Left renal cortex interstitium (tissue), 4 donors: Measurements from ENCODE around the gene KIAA1217. TPM values are rescaled to one million over a fixed set of nuclear protein-coding genes. Genes with fewer than 3 reads are reported as not detected.
"Not testable (repeated sequence)": the region's sequence is repeated elsewhere in the genome, so short reads cannot be mapped to it uniquely, and the experiment has no call there.

Experiments used
- DNase-seq, 4 donors: peaks; one replicate each; pipeline ENCODE4 v3.0.0-alpha.2; 2013; ENCODE audit warnings: low read depth in 4 of 4, low spot score in 2 of 4, missing footprints in 1 of 4
- polyA plus RNA-seq, 4 donors: library from polyadenylated mRNA; unstranded; fragments of 120-200 nt; gene quantifications; one replicate each; pipeline ENCODE4 v1.2.1, GENCODE V29; 2013; ENCODE audit not compliant: insufficient read length in 4 of 4

Gene KIAA1217
- polyA plus RNA-seq, 4 donors, result 67.5 to 106 (median 86.3) TPM

DNA sequence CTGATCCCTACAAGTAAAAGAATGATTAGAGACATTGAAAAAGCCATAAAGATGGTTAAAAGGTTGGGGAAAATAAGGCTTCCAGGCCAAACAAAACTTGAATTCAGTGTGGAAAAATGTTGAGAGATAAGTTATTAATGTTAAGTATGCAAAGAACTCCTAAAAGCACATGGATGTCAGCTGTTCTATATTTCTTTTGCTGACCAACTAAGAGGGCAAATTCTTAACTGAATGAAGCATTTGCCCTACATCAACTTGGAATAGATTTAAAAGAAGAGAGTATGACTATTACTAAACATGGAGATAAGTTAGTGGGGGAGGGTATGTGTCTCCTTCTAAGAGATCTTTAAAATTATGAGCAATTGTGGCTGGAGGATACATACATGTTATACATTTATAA is 124.8 kb downstream of the KIAA1217 start:
- DNase-seq, result no peak

DNA sequence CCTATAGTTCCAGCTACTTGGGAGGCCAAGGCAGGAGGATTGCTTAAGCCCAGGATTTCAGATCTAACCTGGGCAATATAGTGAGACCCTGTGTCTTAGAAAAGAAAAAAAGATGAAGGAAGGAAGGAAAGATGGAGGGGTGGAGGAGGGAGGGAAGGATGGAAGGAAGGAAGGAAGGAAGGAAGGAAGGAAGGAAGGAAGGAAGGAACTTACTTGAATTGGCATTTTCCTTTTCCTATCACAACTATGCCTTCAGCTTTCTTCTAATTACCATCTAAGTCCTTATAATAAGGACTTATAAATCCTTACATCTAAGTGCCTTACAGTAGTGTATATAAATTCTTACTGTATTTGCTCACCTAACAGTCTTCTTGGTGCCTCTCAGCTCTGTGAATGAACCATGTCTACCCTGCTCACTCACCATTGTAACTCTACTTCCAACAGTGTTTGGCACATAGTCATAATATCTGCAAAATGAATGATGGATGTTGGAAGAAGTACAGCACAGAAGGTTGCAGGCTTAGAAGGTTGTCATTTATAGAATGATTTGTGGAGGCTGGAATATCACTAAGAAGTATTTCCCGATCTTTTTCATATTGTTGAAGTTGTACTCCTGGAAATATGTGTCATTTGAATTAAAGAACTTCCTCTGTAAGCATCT is 125.5 kb downstream of the KIAA1217 start:
- DNase-seq, result no peak

DNA sequence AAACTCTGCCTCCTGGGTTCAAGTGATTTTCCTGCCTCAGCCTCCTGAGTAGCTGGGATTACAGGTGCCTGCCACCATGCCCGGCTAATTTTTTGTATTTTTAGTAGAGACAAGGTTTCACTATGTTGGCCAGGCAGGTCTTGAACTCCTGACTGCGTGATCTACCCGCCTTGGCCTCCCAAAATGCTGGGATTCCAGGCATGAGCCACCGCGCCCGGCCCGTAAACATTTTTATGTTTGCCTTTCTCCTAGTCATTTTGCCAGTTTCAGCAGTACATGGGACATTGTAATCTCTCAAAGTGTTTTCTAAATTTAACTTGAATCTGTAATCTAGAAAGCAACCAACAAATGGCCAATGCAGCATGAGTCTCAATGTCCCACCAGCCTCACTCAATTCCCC is 128.8 kb downstream of the KIAA1217 start:
- DNase-seq, result not testable (repeated sequence)

DNA sequence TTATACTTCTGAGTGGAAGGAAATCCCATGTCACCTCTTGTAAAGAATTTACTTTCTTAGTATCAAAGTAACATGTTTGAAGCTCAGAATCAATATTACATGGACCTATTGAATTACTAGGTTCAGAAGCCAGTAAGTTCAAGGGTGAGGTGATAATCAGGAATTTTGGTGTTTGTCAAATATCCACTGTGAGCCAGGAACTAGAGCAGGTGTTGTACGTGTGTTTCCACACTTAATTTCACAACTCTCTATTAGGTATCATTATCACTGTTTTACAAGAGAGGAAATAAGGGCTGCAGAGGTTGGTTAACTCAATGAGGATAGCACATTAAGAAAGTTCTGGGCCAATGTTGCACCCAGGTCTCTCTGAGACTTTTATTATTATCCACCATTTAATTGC is 130.4 kb downstream of the KIAA1217 start:
- DNase-seq, result no peak

DNA sequence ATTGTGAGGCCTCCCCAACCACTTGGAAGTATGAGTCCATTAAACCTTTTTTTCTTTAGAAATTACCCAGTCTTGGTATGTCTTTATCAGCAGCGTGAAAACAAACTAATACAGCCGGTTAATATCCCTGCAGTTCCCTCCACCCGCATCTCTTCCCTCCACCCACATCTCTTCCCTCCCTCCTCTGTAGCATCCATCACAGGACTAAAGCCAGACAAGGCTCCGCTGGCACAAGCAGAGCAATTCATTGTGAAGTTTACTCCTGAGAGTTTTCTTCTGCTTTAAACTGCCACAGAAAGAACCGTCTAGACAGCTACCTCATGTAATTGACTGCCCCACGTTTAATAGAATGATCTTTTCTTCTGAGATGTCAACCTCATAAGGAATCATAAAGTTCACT is 131.5 kb downstream of the KIAA1217 start:
- no peak for DNase-seq

DNA sequence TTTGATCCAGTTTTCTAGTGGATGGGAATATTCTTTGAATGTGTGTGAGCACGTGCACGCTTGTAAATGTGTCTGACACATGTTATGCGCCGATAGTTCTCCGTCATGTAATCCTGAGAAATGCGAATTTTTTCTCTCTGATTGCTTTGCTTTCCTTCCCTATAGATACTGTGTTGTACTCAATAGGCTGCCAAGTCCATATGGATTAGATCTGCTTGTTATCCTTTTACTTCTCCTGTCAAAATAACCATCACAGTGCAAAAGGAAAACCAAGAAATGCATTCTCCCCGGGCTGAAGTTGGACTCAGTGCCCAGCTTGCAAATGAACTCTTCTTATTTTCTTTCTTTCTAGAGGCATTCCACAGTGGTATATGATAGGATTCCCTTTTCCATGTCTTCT is 131.9 kb downstream of the KIAA1217 start:
- no peak for DNase-seq

DNA sequence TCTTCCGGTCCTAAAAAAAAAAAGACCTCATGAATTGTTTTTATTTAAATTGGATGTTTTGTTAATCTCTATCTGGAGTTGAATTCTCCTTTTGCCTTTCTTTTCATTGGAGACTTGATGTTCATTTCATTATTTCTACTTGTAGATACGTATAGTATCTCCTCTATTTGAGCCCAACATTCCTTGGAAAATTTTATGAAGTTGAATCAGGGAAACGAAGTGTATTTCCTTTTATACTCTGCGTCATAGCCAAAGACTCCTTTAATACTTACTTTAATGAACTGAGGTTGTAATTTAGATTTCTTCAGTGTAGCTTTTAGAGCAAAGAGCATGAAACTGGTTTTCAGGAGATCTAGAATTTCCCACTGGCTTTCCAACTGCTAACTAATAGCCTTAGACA is 132.4 kb downstream of the KIAA1217 start:
- DNase-seq, result no peak

DNA sequence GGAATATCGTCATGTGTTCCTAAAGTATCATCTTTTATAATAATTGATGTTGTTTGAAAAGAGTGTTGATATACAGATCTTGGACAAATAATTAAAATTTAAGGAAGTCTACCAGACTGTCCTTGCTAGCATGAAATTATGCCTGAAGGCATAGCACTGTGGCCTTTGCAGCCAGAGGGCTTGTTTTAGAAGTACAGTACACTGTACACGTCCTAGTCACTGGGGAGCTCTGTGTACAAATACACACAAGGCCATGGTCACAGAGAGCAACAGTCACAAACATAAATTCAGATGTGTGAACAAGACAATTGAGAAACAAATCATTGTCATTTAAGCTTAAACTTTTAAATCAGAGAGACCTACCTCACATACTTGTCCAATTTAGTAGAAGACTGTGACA is 133.0 kb downstream of the KIAA1217 start:
- no peak for DNase-seq

DNA sequence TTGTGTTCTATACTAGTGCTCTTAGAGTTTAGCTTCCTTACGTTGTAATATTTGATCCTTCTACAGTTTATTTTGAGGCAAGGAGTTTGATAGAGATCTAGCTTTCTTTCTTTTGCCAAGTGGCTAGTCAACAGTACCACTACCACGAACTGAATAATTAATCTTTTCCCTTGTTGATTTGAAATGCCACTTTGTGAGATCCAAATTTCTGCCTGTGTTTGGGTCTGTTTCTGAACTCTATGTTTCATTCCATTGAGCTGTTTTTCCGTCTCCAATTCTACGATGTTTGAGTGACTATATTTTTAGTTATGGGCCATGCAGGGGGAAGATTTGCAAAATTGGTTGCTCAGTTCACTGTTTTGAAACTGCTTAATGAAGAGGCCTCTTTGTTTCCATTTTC is 134.7 kb downstream of the KIAA1217 start:
- no peak for DNase-seq

DNA sequence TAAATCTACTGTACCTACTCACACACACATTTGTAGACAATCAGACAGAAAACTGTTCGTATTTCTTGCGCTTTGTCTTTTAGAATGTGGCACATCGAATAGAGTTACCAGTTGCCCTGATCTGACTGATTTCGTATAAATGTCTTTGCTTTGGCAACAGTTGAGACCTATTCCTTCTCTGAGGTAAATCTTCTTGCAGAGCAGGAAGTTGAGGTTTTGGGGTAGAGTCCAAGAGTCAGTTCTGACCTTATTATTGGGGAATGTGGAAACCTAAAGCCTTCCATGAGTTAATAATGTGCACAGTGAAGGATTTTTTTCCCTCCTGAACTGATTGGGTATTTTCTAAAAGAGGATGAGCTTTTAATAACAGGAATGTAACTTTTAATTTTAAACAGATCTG is 135.3 kb downstream of the KIAA1217 start:
- no peak for DNase-seq

DNA sequence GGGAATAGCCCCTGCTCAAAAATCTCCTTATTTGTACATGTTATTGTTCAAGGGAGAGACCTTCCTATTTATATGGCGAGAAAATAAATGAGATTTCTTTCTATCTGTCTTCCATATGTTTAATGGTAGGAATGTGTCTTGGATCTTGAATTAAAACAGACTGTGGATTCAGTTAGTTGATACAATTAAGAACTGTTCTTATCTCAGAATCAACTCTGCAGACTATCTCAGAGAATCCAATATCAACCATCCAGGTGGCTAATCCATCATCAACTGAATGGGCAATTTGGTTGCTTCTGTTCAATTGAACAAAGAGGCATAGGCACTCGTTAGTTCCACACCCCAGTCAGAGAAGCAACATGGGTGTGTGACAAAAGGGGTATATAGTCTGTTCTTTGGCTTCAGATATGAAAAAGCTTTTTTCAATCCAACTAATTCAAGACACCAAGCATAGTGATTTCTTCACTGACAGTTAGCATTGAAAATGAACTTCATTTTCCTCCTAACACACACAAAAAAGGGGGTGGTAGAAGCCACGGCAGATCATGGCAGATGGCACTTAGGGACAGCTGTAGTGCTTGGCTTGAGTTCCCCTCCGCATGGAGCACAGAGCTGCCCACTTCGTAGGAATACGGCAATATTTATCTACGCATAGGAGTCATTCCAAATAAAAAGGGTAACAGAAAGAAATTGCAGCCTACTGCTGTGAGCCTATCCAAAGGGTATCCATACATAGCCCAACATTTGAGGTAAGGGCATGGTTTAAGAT is 135.9 kb downstream of the KIAA1217 start:
- no peak for DNase-seq

DNA sequence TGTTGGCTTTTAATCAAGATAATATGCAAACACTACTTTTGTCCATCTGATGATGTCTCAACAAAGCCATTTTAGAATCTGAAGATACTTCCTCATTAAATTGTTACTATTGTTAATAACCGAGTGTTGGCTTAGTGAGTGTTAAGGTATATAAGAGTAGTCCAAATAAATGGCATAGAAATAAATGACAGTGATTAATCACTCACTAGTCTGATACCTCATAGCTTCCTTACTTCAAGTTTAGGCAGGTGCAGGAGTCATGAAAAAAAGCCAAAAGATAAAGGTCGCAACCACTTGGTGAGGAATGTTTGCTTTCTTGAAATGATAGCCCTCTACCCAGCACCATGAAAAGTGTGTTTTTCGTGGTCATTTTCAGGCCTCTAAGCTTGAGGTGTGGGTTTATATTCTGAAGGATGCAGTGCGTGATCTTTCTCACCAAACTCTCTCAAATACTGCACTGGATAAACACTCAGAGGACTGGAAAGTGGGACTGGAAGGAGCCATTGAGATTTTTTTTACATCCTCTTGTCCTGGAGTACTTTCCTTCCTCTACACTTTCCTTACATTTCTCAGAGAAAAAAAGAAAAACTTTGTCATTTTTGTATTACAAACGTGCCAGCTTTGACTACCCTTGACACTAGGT is 138.1 kb downstream of the KIAA1217 start:
- DNase-seq, result no peak

DNA sequence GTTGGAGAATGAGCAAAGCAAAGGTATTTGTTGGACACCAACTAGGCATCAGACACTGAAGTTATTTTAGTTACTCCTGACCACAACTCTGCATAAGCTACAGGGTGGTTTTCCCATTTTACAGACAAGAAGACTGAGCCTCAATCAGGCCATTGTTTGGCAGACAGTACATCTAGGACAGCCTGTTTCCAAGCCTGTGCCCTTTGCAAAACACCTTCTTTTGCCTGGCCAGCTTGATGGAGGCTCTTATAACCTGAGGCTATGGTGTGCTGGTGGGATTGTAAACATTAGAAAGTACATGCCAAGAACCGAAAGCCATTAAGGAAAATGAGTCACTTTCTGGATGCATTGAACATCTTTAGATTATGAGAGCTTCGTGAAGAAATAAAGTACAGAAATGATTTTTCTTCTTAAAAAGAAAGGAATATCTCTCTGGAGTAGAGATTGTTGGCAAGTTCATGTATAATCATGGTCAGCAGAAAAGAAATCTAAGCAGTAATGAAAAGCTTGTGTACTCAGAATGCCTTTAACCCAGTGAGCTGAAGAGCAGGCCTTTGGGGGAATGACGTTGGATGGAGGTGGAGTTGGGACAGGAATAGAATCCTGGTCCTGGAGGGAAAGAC is 140.6 kb downstream of the KIAA1217 start:
- no peak for DNase-seq

DNA sequence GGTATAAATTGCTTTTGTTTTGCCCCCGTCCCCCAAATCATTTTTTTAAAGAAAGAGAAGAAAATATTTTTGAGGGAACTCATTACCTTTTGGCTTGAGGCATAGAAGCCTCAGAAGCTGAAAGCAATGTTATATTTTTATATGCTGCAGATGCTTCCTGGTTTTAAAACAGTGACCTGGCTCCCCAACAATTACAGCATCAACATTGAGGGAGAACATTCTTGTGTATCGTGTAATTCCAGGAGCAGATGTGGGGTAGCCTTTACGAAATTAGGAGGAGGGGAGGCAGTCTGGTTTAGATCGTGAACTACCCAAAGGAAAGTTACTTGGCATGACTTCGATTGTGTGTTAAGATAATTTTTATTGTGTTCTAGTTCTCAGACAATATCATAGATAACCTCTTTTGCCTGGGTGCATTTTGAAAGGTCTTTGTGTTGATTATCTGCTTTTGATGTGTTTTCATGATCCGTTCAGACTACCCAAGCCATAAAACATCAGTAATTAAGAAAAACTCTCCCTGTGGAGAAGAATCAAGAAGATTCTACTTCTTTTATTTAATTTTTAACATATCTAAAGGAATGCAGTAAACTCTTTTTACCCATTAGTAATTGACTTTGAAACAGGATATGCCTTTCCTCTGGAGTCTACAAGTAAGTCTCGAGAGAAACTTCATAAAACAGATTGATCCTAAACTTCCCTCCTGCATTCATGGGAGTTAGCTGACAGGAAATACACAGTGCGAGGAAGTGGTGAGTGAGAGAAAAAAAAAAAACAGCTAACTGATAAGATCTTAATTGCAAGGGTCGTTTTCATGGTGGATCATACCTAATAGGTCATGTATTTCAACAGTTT is 141.4 kb downstream of the KIAA1217 start:
- DNase-seq, result no peak

DNA sequence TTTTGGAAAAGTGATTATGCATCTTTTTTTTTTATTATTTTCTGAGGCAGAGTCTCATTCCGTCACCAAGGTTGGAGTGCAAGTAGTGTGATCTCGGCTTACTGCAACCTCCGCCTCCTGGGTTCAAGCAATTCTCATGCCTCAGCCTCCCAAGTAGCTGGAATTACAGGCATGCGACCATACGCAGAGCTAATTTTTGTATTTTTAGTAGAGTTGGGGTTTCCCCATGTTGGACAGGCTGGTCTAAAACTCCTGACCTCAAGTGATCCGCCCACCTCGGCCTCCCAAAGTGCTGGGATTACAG is 141.9 kb downstream of the KIAA1217 start:
- not testable (repeated sequence) for DNase-seq

DNA sequence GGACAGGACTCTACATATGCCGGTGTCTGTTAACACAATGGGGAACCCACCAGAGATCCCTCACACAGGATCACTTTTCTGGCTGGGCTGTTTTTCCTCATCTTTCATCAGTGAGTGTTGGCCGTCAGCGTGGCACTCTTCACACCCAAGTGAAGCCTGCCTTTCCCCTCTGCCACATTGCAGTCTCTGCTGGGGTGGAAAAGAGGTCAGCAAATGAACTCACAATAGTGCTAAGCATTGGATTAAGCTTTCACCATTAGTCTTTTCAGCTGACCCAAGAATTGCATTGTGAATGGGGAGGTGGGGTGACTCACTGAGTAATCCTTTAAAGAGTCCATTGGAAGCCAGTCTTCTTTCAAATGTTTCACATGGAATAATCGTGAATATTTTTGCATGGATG is 143.0 kb downstream of the KIAA1217 start:
- no peak for DNase-seq

DNA sequence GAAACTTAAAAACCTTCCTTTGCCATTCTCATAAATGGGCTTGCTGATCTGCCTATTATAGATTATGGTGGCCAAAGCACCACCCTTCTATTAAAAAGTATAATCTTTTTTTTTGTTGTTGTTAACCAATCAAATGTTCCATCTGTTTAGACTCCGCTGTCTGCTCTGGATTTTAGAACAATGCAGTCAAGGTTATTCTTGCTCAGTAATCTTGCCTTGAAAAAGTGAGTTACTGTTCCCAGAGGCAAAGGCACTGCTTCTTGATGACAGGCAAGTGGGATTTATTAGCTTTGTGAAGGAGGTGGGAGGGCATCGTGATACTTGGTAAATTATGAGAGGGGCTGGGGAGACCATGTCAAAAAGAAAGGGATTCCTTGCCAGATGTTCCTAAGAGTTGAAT is 143.5 kb downstream of the KIAA1217 start:
- DNase-seq, result no peak

DNA sequence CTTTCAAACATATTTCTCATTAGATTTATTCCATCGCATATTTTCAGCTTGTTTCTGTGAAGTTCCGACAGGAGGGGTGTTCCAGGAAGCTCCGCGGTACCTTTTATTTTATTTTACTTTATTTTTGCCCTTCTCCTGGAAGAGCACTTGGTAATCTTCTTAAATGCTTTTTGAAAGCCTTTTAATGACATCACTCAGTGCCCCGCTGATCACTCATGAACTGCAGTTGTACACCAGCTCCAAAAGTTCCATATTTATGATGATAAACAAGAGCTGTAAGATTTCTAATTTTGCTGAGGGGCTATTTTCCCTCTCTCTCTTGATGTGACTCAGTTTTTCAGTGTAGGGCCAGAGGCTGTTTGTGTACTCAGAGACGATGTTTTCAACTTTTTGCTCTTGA is 144.4 kb downstream of the KIAA1217 start:
- no peak for DNase-seq

DNA sequence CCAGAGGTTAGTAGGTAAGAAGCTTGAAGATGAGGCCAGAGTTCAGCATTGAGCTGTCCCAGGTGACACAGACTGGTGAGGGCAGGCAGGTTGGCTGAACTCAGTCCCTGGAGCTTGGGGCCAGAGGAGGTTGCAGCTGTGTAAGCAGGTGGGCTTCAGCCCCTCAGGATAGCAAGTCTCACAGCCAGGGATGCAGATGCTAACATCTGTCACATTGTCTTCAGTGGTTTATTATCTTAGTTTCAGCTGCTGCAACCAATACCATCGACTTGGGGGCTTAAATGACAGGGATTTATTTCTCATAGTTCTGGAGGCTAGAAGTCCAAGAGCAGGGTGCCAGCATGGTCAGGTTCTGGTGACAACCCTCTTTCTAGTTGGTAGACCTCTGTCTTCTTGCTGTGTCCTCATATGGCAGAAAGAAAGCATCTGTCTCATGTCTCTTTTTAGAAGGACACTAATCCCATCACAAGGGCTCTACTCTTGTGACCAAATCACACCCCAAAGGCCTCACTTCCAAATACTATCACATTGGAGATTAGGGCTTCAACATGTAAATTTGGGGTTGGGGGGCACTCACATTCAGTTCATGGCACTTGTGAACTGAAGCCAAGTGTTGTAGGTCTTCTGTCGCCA is 146.2 kb downstream of the KIAA1217 start:
- no peak for DNase-seq

DNA sequence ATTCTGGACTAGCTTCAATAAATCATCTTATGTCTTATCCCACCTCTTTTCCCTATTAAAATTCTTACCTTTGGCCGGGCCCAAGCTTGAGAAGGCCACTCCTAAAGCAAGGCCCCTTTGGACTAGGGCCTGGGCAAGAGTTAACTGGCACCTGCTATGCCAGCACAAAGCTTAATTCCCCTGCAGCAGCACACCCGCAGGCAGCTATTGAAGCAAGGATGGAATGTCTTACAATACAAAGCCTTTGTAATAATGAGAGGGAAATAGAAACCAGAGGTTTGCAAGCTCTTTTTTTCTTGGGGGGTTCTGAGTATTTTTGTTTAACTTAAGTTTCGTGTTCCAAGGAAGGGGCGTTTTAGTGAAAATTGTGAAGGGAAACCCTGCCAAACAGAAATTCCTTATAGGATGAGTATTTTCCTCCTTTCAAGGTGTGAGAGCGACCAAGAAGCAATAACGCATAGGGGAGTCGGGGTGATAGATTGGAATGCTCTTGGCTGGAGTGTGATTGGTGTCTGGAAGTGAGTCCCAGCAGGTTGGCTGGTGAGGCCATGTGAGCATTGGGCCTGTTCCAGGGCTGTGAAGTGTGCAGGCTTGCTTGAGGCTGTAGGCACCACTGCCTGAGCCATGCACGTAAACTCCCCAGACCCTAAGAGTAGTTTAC is 148.5 kb downstream of the KIAA1217 start:
- no peak for DNase-seq
